SH-SY5Y (cell line): Measurements from ENCODE around the gene EMP2.

Source experiments
- GATA2 ChIP-seq: IDR thresholded peaks from 2 replicates; pipeline ENCODE4 v1.6.1; 2011; ENCODE audit warnings: mild to moderate bottlenecking, low read depth, low read length
- GATA3 ChIP-seq: IDR thresholded peaks from 2 replicates; pipeline ENCODE4 v1.6.1; 2011; ENCODE audit warnings: low read depth, mild to moderate bottlenecking, low read length, moderate library complexity

DNA sequence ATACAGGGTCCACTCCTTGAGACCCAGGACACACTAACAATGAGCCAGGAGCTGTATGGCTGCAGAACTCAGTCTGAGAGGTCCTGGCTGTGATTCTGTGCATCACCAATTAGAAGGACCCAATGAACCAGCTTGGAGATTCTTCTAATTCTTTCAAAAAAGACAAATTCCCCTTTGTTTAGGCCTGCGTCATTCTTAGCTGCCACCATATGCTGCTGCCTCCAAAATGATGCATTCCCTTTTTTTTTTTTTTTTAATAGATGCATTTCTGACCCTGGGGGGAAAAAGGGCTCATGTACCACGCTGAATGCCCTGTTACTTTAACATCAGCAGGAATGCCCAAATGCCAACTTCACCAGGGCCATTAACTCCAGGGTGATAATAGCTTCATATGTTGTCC, 28.5 kb downstream of the EMP2 start:
- TF ChIP-seq GATA2 (no peak), GATA3 (no peak)
